Loucy (cell line): Measurements from ENCODE around the gene AKAP13.

Source experiments
- H2AFZ ChIP-seq: fragments of 200-600 bp; sonication (generic); 2 replicates; pipeline ENCODE4 v1.6.0; 2016; ENCODE audit warnings: antibody characterized with exemption, mild to moderate bottlenecking, low read length, moderate library complexity
- H3F3A ChIP-seq: fragments of 200-600 bp; 2 replicates; pipeline ENCODE4 v1.6.0; 2016; ENCODE audit warnings: antibody characterized with exemption, low read depth, mild to moderate bottlenecking
- H3K27me3 ChIP-seq: fragments of 200-600 bp; sonication (generic); 2 replicates; pipeline ENCODE4 v1.6.1; 2014; ENCODE audit warnings: low read length, mild to moderate bottlenecking; ENCODE audit not compliant: insufficient read depth, poor library complexity, severe bottlenecking
- H3K36me3 ChIP-seq: fragments of 200-600 bp; sonication (generic); 2 replicates; pipeline ENCODE4 v1.6.1; 2016; ENCODE audit warnings: low read length; ENCODE audit not compliant: insufficient read depth
- H3K4me1 ChIP-seq: fragments of 200-600 bp; sonication (generic); 2 replicates; pipeline ENCODE4 v1.5.1; 2014; ENCODE audit warnings: low read length, mild to moderate bottlenecking; ENCODE audit not compliant: insufficient read depth, poor library complexity, severe bottlenecking
- H3K4me2 ChIP-seq: fragments of 200-600 bp; sonication (generic); 2 replicates; pipeline ENCODE4 v1.6.0; 2014; ENCODE audit warnings: antibody characterized with exemption, low read length, low read depth, mild to moderate bottlenecking; ENCODE audit not compliant: poor library complexity, severe bottlenecking
- H3K4me3 ChIP-seq: fragments of 200-600 bp; sonication (generic); 2 replicates; pipeline ENCODE4 v1.5.1; 2014; ENCODE audit warnings: low read length, mild to moderate bottlenecking, mixed read lengths; ENCODE audit not compliant: poor library complexity, severe bottlenecking
- H3K79me2 ChIP-seq: fragments of 200-600 bp; sonication (generic); 2 replicates; pipeline ENCODE4 v1.6.1; 2014; ENCODE audit warnings: low read length; ENCODE audit not compliant: insufficient read depth
- H3K9ac ChIP-seq: fragments of 200-600 bp; sonication (generic); 2 replicates; pipeline ENCODE4 v1.6.0; 2014; ENCODE audit warnings: mild to moderate bottlenecking, low read depth, low read length, moderate library complexity; ENCODE audit not compliant: poor library complexity, severe bottlenecking
- H3K9me2 ChIP-seq: fragments of 200-600 bp; sonication (generic); replicated peaks from 2 replicates; pipeline ENCODE4 v1.6.1; 2016; ENCODE audit warnings: low read depth, low read length, mixed read lengths
- H3K9me3 ChIP-seq: fragments of 200-600 bp; sonication (generic); 2 replicates; pipeline ENCODE4 v1.6.1; 2014; ENCODE audit warnings: mild to moderate bottlenecking, antibody characterized with exemption, low read length, low read depth; ENCODE audit not compliant: insufficient read depth
- H4K20me1 ChIP-seq: fragments of 200-600 bp; sonication (generic); 2 replicates; pipeline ENCODE4 v1.6.0; 2014; ENCODE audit warnings: antibody characterized with exemption, low read length, mild to moderate bottlenecking; ENCODE audit not compliant: insufficient read depth, poor library complexity, severe bottlenecking
- CTCF ChIP-seq: fragments of 200-600 bp; sonication (generic); conservative IDR thresholded peaks from 2 replicates; pipeline ENCODE4 v1.5.1; 2014; ENCODE audit warnings: mild to moderate bottlenecking, antibody characterized with exemption, low read length
- EZH2phosphoT487 ChIP-seq: fragments of 200-600 bp; IDR thresholded peaks from 2 replicates; pipeline ENCODE4 v1.6.1; 2018; ENCODE audit warnings: antibody characterized with exemption, mild to moderate bottlenecking, moderate library complexity, borderline replicate concordance

Gene AKAP13

GRCh38 chr15:85380217-85380811 is at the start of gene AKAP13:
TSS of gene AKAP13 (plus strand) at chr15:85380603. CDS start at chr15:85485721, 105,118 bp downstream.
- Histone ChIP-seq H3F3A (no peaks in the 10 kb centered on the region), H3K4me2 (peak within 1 kb of the TSS; percentile 86), H3K9me2 (no peaks in the 10 kb centered on the region), H2AFZ (peak within 1 kb of the TSS; percentile 95), H3K9me3 (no peaks in the 10 kb centered on the region), H3K9ac (peak within 1 kb of the TSS; percentile 67), H3K4me1 (peaks cover 36% of the 10 kb centered on the region), H3K4me3 (peak within 1 kb of the TSS; percentile 78), H3K27me3 (no peaks in the 10 kb centered on the region), H3K36me3 (no peaks in the 10 kb centered on the region), H4K20me1 (peaks cover 32% of the 10 kb centered on the region), H3K79me2 (peaks cover 26% of the 10 kb centered on the region)
- no peak for TF ChIP-seq EZH2phosphoT487
- no peak for TF ChIP-seq CTCF

- Histone ChIP-seq H4K20me1 (no peaks in the 10 kb centered on the region), H2AFZ (peak overlapping the region; percentile 95), H3K9ac (peak overlapping the region; percentile 64), H3K4me1 (peaks cover 25% of the 10 kb centered on the region), H3K27me3 (no peaks in the 10 kb centered on the region), H3K9me2 (no peaks in the 10 kb centered on the region), H3F3A (no peaks in the 10 kb centered on the region), H3K9me3 (no peaks in the 10 kb centered on the region), H3K4me2 (peak overlapping the region; percentile 69), H3K4me3 (peak overlapping the region; percentile 62), H3K36me3 (no peaks in the 10 kb centered on the region), H3K79me2 (no peaks in the 10 kb centered on the region)
- TF ChIP-seq EZH2phosphoT487 = no peak
- peak; percentile 88 for TF ChIP-seq CTCF
Measured at GRCh38 chr15:85330901-85331588, 49.4 kb upstream of the AKAP13 start.

- H3K79me2 ChIP-seq = no peaks in the 10 kb centered on the region
- no peaks in the 10 kb centered on the region for H3K36me3 ChIP-seq
- no peaks in the 10 kb centered on the region for H4K20me1 ChIP-seq
- no peaks in the 10 kb centered on the region for H3K9me2 ChIP-seq
- peak overlapping the region; percentile 62 for H3K4me3 ChIP-seq
- TF ChIP-seq EZH2phosphoT487 = no peak
- TF ChIP-seq CTCF = no peak
- H3K4me2 ChIP-seq = peak overlapping the region; percentile 69
- no peaks in the 10 kb centered on the region for H3F3A ChIP-seq
- peak overlapping the region; percentile 64 for H3K9ac ChIP-seq
- no peaks in the 10 kb centered on the region for H3K27me3 ChIP-seq
- H3K9me3 ChIP-seq = no peaks in the 10 kb centered on the region
- peak overlapping the region; percentile 95 for H2AFZ ChIP-seq
- H3K4me1 ChIP-seq = peaks cover 25% of the 10 kb centered on the region
Measured at GRCh38 chr15:85331655-85332285, 48.6 kb upstream of the AKAP13 start.
